Activated naive CD4-positive, alpha-beta T cell treated with anti-CD3 and anti-CD28 coated beads, Interleukin-2, amount 50 U/mL, for 72 hours (primary cell): ENCODE measurements around the gene KLHL1. TPM values are rescaled to one million over a fixed set of nuclear protein-coding genes. Genes with fewer than 3 reads are reported as not detected.

Source experiments
- ATAC-seq, 2 donors: fragments of 150-1000 bp; cut with Tn5 transposase; 2 replicates each; pipeline ENCODE4 v1.10.0; 2021; ENCODE audit warnings: mild to moderate bottlenecking in 2 of 2, moderate library complexity in 2 of 2
- DNase-seq, 2 donors: peaks; one replicate each; pipeline ENCODE4 v3.0.0; 2021 to 2022; ENCODE audit warnings: low spot score in 2 of 2
- H3K27ac Mint-ChIP-seq, 2 donors: one replicate each; pipeline ENCODE4 v1.8.0; 2022; ENCODE audit warnings: mild to moderate bottlenecking in 2 of 2, mixed read lengths in 2 of 2
- H3K36me3 Mint-ChIP-seq, 2 donors: one replicate each; pipeline ENCODE4 v1.8.0; 2022; ENCODE audit warnings: mixed read lengths in 2 of 2
- H3K9me3 Mint-ChIP-seq, 2 donors: one replicate each; pipeline ENCODE4 v1.8.0; 2022; ENCODE audit warnings: mixed read lengths in 2 of 2
- total RNA-seq, 2 donors: library from RNA; stranded (reverse); gene quantifications; one replicate each; pipeline ENCODE4 v1.2.3, GENCODE V29; 2022

KLHL1 gene
- total RNA-seq, 2 donors from 2014 or later: not detected

DNA sequence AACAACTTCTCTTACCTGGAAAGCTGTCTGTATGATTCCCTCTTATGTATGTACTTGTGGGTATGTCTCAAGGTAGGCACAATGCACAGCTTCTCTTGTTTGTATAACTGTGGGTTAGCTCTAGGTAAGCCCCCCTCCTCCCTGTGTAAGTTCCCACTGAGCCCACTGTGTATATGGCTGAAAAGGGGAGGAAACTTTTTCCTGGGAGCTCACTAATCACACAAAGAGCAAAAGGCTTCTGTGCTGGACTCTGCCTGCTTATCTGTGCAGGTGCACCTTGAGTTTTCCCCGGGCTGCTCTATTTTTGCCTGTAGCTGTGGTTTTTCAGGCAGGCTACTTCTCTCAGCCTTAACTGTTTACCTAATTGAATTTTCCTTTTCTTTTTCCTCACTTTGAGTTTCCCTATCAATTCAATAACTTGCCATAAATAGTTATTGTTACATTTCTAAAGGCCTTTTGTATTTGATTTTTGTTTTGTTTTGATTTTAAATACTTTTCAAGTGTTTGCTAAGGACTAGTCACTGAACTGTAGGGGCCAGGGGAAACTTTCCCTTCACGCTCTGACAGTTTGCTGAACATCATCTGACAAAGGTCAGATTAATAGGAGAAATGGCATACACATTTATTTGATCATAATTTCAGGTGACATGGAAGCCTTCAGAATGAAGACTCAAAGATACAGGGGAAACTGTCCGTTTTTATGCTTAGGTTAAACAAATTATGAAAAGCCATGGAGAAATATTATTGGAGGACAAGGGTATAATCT lies 424.1 kb downstream of the KLHL1 start:
- Mint-ChIP-seq H3K9me3 (peaks cover 4% of the 10 kb centered on the region in 2 donors), H3K36me3 (no peaks in the 10 kb centered on the region), H3K27ac (no peak overlapping the region)
- ATAC-seq: no peak
- DNase-seq: no peak

DNA sequence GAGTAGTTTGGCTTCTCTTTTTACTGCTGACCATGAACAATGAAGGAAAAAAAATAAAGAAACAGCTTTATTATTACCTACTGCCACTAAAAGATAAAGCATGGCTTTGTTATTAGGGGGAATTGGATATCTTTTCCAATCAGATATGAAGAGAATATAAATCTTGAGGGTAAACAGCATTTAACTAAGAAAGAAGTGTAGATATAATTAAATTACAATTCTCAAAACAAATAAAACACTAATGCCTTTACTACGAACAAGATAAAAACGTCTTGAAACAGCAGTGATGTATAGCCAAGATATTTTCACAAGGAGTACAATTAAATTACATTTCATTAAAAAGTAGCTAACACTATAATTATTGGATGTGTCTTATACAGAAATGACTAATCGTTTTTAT lies 426.5 kb downstream of the KLHL1 start:
- Mint-ChIP-seq H3K27ac (no peak overlapping the region), H3K36me3 (no peaks in the 10 kb centered on the region), H3K9me3 (peaks cover 7 to 9% of the 10 kb centered on the region in 2 donors)
- DNase-seq: no peak
- ATAC-seq: no peak

DNA sequence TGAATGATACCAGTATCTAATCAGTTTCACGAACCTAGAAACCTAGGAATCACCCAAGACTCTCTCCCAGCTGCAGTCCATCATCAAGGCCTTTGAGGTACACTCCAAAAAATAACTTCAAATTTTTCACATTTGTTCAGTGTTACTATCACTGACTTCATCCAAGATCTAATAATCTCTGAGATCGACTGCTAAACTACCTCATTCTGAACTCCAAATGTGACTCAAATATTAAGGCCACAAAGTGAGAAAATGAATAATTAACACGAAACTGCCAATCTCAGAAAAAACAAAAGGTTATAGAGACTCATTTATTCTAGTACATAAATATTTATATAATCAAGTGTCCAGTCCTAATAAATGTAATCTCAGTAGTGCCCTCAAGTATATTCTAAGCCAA lies 430.9 kb downstream of the KLHL1 start:
- no peak overlapping the region for H3K27ac Mint-ChIP-seq
- no peaks in the 10 kb centered on the region for H3K36me3 Mint-ChIP-seq
- DNase-seq: no peak
- no peak for ATAC-seq
- peaks cover 10 to 13% of the 10 kb centered on the region in 2 donors for H3K9me3 Mint-ChIP-seq

DNA sequence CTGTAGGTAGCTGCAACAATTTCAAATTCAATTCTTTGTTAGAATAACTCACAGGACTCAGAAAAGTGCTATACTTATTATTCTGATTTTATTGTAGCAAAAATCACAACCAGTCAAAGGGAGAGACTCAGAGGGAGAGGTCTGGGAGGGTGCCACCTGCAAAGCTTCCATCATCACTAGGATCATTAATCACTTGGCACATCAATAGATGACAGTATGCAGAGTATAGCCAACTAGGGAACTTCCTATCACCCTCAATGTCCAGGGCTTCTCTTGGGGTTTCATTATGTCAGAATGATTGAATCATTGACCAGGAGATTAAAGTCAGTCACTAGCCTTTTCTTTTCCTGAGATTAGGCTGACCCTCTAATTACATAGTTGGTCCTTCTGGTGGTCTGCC lies 432.0 kb downstream of the KLHL1 start:
- no peak for ATAC-seq
- no peaks in the 10 kb centered on the region for H3K36me3 Mint-ChIP-seq
- no peak for DNase-seq
- no peak overlapping the region for H3K27ac Mint-ChIP-seq
- H3K9me3 Mint-ChIP-seq: peaks cover 10 to 13% of the 10 kb centered on the region in 2 donors

DNA sequence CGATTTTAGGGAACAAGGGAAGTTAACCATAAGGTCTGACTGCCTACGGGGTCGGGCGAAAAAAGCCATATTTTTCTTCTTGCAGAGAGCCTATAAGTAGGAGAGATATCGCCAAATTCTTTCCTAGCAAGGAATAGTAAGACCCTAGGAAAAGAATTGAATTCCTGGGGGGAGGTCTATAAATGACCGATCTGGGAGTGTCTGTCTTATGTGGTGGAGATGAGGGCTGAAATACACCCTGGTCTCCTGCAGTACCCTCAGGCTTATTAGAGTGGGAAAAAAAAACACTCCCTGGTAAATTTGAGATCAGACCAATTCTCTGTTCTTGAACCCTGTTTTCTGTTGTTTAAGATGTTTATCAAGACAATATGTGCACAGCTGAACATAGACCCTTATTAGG lies 448.1 kb downstream of the KLHL1 start:
- Mint-ChIP-seq H3K9me3 (peaks cover 13 to 16% of the 10 kb centered on the region in 2 donors), H3K27ac (no peak overlapping the region), H3K36me3 (peaks cover 0 to 8% of the 10 kb centered on the region in 2 donors)
- DNase-seq: no peak
- no peak for ATAC-seq

DNA sequence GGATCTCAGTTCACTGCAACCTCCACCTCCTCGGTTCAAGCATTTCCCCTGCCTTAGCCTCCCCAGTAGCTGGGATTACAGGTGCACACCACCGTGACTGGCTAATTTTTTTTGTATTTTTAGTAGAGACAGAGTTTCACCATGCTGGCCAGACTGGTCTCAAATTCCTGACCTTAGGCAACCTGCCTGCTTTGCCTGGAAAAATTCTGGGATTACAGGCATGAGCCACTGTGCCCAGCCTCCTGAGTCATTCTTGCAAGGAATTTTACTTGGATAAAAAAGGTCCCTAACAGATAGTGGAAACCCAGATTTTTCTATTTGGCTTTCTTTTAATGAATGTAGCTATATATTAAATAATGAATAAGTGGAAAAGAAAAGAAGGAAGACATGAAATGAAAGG lies 450.6 kb downstream of the KLHL1 start:
- ATAC-seq: no peak
- no peak for DNase-seq
- peaks cover 13 to 16% of the 10 kb centered on the region in 2 donors for H3K9me3 Mint-ChIP-seq
- H3K36me3 Mint-ChIP-seq: peaks cover 0 to 8% of the 10 kb centered on the region in 2 donors
- no peak overlapping the region for H3K27ac Mint-ChIP-seq

DNA sequence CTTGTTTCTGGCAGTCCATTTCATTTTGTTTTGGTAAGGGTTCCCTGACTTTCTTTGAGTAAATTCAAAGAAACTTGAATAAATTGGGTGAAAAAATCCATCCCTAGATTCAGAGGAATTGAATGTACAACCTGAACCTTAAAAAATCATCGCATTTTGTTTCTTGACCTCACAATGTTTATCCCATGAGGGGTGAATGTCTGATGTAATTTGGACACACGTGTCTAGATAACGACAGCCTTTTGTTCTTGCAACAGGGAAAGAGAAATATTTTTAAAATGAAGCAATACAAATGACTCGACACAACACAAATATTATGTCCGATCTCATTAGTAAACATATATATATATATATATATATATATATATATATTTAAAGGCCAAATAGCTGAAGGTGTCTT lies 453.9 kb downstream of the KLHL1 start:
- no peaks in the 10 kb centered on the region for H3K36me3 Mint-ChIP-seq
- ATAC-seq (no peak), DNase-seq (no peak)
- H3K9me3 Mint-ChIP-seq: peaks cover 14 to 15% of the 10 kb centered on the region in 2 donors
- no peak overlapping the region for H3K27ac Mint-ChIP-seq

Other genes starting within 250 kb of the KLHL1 start
- gene ATXN8OS, start 626 bp downstream of the KLHL1 start, total RNA-seq: not detected